HepG2 (cell line): ENCODE measurements around the gene AGAP1. TPM values are rescaled to one million over a fixed set of nuclear protein-coding genes. Genes with fewer than 3 reads are reported as not detected.

Experiments used
- ATAC-seq: fragments of 200-7000 bp; cut with Tn5 transposase; 3 replicates; pipeline ENCODE4 v1.9.1; 2020; ENCODE audit warnings: mild to moderate bottlenecking, moderate library complexity
- BruUV-seq: library from RNA; stranded (reverse); fragments of 400-500 nt; replicated peaks from 2 replicates; lab custom pipeline; 2021; lab: Mats Ljungman, UMichigan
- CTCF ChIA-PET: fragments of 300-600 bp; formaldehyde crosslinking; extraction: SDS; loops from one replicate; lab custom pipeline; 2021; ENCODE audit warnings: low total read pairs, inconsistent platforms, low intra/inter-chr PET ratio; lab: Yijun Ruan, JAX
- POLR2A ChIA-PET: fragments of 350-600 bp; sonication (Branson Sonifier 250); formaldehyde crosslinking; loops from one replicate; lab custom pipeline; 2020; ENCODE audit warnings: antibody characterized with exemption, inconsistent platforms; lab: Yijun Ruan, JAX
- DNase-seq: peaks from one replicate; pipeline ENCODE4 v3.0.0-alpha.2; 2015; ENCODE audit warnings: low spot score
- FAIRE-seq: peaks from 3 replicates; lab custom pipeline; 2011; peaks lifted over from hg19 to GRCh38; lab: Jason Lieb, UNC
- H2AFZ ChIP-seq: one replicate; pipeline ENCODE4 v1.6.1; 2011; ENCODE audit warnings: low read length, inconsistent platforms
- H3K27ac ChIP-seq: fragments of 300-600 bp; 3 replicates; pipeline ENCODE4 v1.8.0; 2011; ENCODE audit warnings: mixed run types, mild to moderate bottlenecking, mixed read lengths, low read length, inconsistent platforms; ENCODE audit not compliant: insufficient read depth; ENCODE audit errors: extremely low read length
- H3K27me3 ChIP-seq, 2 experiments: fragments of 200-600 bp in 1 of 2; 2 replicates in 1 of 2; 3 replicates in 1 of 2; pipeline versions ENCODE4 v1.6.0 to v1.8.0; 2011; ENCODE audit warnings: low read length in 2 of 2, mild to moderate bottlenecking in 2 of 2, moderate library complexity in 2 of 2, inconsistent platforms in 1 of 2; ENCODE audit not compliant: insufficient read depth in 2 of 2, control insufficient read depth in 1 of 2
- H3K36me3 ChIP-seq, 2 experiments: fragments of 200-600 bp in 1 of 2; replicated peaks in 1 of 2; 2 replicates in 1 of 2; 3 replicates in 1 of 2; pipeline versions ENCODE4 v1.5.1 to v1.8.0; 2011; ENCODE audit warnings: low read length in 2 of 2, inconsistent platforms in 1 of 2; ENCODE audit not compliant: insufficient read depth in 2 of 2, control insufficient read depth in 1 of 2
- H3K4me1 ChIP-seq: 2 replicates; pipeline ENCODE4 v1.5.1; 2012; ENCODE audit warnings: low read length, inconsistent platforms; ENCODE audit not compliant: insufficient read depth
- H3K4me2 ChIP-seq: 2 replicates; pipeline ENCODE4 v1.6.0; 2011; ENCODE audit warnings: low read depth, low read length, inconsistent platforms
- H3K4me3 ChIP-seq, 3 experiments: fragments of 200-600 bp in 1 of 3; sonication (generic), shearing (Covaris generic) in 1 of 3; replicated peaks in 1 of 3; 2 replicates each; pipeline ENCODE4 v1.5.1; 2011 to 2016; ENCODE audit warnings: low read length in 3 of 3, inconsistent platforms in 2 of 3, low read depth in 2 of 3, mild to moderate bottlenecking in 2 of 3, control low read depth in 1 of 3, mixed read lengths in 1 of 3; ENCODE audit not compliant: insufficient read depth in 1 of 3
- H3K79me2 ChIP-seq: one replicate; pipeline ENCODE4 v1.6.1; 2011; ENCODE audit warnings: low read length, inconsistent platforms; ENCODE audit not compliant: insufficient read depth
- H3K9ac ChIP-seq: 2 replicates; pipeline ENCODE4 v1.6.0; 2011; ENCODE audit warnings: mild to moderate bottlenecking, low read depth, low read length, inconsistent platforms; ENCODE audit not compliant: insufficient read depth
- H3K9me3 ChIP-seq: 2 replicates; pipeline ENCODE4 v1.5.1; 2012; ENCODE audit warnings: mild to moderate bottlenecking, low read length
- H4K20me1 ChIP-seq: 2 replicates; pipeline ENCODE4 v1.6.0; 2011; ENCODE audit warnings: inconsistent platforms, mild to moderate bottlenecking, low read length, moderate library complexity; ENCODE audit not compliant: insufficient read depth
- HDAC6 ChIP-seq: fragments of 200-600 bp; sonication (generic); IDR thresholded peaks from 2 replicates; pipeline ENCODE4 v1.7.0; 2017; ENCODE audit warnings: mild to moderate bottlenecking, antibody characterized with exemption, low read length, low read depth
- PHF21A ChIP-seq: sonication (generic); formaldehyde crosslinking; IDR thresholded peaks from 2 replicates; pipeline ENCODE4 v1.5.0; 2020; ENCODE audit warnings: mild to moderate bottlenecking, missing genetic modification reagents
- RELA ChIP-seq: sonication (generic); formaldehyde crosslinking; IDR thresholded peaks from 2 replicates; pipeline ENCODE4 v1.4.0; 2020; ENCODE audit warnings: missing genetic modification reagents
- SALL2 ChIP-seq: sonication (generic); formaldehyde crosslinking; IDR thresholded peaks from 2 replicates; pipeline ENCODE4 v1.8.1; 2023; ENCODE audit warnings: mild to moderate bottlenecking, missing genetic modification reagents, inconsistent platforms
- ZC3H13 ChIP-seq: sonication (generic); formaldehyde crosslinking; IDR thresholded peaks from 2 replicates; pipeline ENCODE4 v1.8.1; 2023; ENCODE audit warnings: mild to moderate bottlenecking, missing genetic modification reagents, moderate library complexity
- ZNF234 ChIP-seq: sonication (generic); formaldehyde crosslinking; conservative IDR thresholded peaks from 2 replicates; pipeline ENCODE4 v1.5.1; 2020; ENCODE audit warnings: mild to moderate bottlenecking, missing genetic modification reagents
- ZNF549 ChIP-seq: sonication (generic); formaldehyde crosslinking; IDR thresholded peaks from 2 replicates; pipeline ENCODE4 v1.5.0; 2020; ENCODE audit warnings: missing genetic modification reagents
- ZNF562 ChIP-seq: sonication (generic); formaldehyde crosslinking; IDR thresholded peaks from 2 replicates; pipeline ENCODE4 v1.8.0; 2022; ENCODE audit warnings: missing genetic modification reagents, borderline replicate concordance
- WGBS: methylation state at CpG from one replicate; pipeline ENCODE4 v1.1.6; 2017; ENCODE audit warnings: low lambda C conversion rate; 5-methylcytosine and 5-hydroxymethylcytosine counted together
- in situ Hi-C: cut with HindIII; loops from 2 replicates; pipeline ENCODE4 v1.10.0; 2017; ENCODE audit warnings: low pct_unique_long_range_greater_than_20kb; ENCODE audit not compliant: extremely low pct_ligation_motif_present
- intact Hi-C: fragments of 100-400 bp; cut with micrococcal nuclease; formaldehyde crosslinking; loops from one replicate; pipeline ENCODE4 v1.10.0; 2022; ENCODE audit not compliant: unreplicated experiment
- polyA plus RNA-seq, 8 experiments: library from polyadenylated mRNA; depleted of rRNA in 3 of 8; stranded (reverse) in 7 of 8; unstranded in 1 of 8; fragments of >200 nt; fragmentation: Illumina TruSeq in 4 of 8; extraction: Trizol in 4 of 8; gene quantifications; 2 replicates each; pipeline versions ENCODE4 v1.2.1 to v1.2.3, GENCODE V29; 2011 to 2016; ENCODE audit warnings: low read depth in 4 of 8, missing spikeins in 1 of 8, mixed read lengths in 1 of 8; ENCODE audit not compliant: insufficient read depth in 1 of 8
- total RNA-seq, 5 experiments: library from RNA; depleted of rRNA; stranded (reverse); fragments of >200 nt; fragmentation: Illumina TruSeq; extraction: Trizol; gene quantifications; 2 replicates each; pipeline ENCODE4 v1.2.3, GENCODE V29; 2016; ENCODE audit warnings: low read depth in 1 of 5
- TF ChIP-seq, protein P1 (sequence below): sonication (generic); formaldehyde crosslinking; IDR thresholded peaks from 2 replicates; pipeline ENCODE4 v1.8.1; 2022; ENCODE audit warnings: mild to moderate bottlenecking, missing genetic modification reagents

AGAP1 gene
- total and polyA plus RNA-seq, 2 of the 13 experiments (the other 11 are each of a cell fraction or from before 2014, with no cell fraction given): 21.2 to 32.7 TPM

DNA sequence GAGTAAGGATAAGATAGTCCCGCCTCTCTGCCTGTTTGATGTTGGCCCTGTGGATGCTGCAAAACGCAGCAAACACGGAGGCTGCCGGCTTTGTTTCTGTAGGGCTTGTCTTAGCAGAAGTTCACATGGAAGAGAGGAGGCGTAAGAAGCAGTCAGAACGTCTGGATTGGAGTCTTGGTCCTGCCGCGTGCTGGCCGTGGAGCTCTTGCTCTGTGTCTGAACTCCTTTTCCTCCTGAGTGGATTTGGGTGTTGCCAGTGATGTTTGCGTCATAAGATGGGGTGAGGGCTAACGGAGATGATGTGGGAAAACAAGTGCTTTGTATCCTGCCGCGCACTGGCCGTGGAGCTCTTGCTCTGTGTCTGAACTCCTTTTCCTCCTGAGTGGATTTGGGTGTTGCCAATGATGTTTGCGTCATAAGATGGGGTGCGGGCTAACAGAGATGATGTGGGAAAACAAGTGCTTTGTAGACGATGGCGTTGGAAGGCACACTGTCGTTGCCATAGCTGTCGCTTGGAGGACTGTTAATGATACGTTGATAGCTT, 240.9 kb downstream of the AGAP1 start:
- no peak overlapping the region for H3K27ac ChIP-seq
- no peak for TF ChIP-seq ZNF562 (CRISPR knock-in tag)
- TF ChIP-seq SALL2 (CRISPR knock-in tag): no peak
- TF ChIP-seq HDAC6: no peak
- TF ChIP-seq, protein P1, sequence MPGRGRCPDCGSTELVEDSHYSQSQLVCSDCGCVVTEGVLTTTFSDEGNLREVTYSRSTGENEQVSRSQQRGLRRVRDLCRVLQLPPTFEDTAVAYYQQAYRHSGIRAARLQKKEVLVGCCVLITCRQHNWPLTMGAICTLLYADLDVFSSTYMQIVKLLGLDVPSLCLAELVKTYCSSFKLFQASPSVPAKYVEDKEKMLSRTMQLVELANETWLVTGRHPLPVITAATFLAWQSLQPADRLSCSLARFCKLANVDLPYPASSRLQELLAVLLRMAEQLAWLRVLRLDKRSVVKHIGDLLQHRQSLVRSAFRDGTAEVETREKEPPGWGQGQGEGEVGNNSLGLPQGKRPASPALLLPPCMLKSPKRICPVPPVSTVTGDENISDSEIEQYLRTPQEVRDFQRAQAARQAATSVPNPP (CRISPR knock-in tag): no peak
- TF ChIP-seq ZNF549 (CRISPR knock-in tag): no peak
- no peak for TF ChIP-seq PHF21A (CRISPR knock-in tag)
- TF ChIP-seq ZNF234 (CRISPR knock-in tag): no peak
- no peak for TF ChIP-seq RELA (CRISPR knock-in tag)
- TF ChIP-seq ZC3H13 (CRISPR knock-in tag): no peak
- intact Hi-C loops: no loop called here
- ChIA-PET POLR2A (no interaction called here), CTCF (no interaction called here)
- no peak overlapping the region for H3K4me3 ChIP-seq
- H2AFZ ChIP-seq: no peak overlapping the region
- WGBS: 97% methylated on average over 21 of the region's 21 CpGs
- no peaks in the 10 kb centered on the region for H3K9me3 ChIP-seq
- H3K4me1 ChIP-seq: no peaks in the 10 kb centered on the region
- no peak overlapping the region for H3K4me2 ChIP-seq
- H3K79me2 ChIP-seq: no peaks in the 10 kb centered on the region
- H3K27me3 ChIP-seq: no peaks in the 10 kb centered on the region
- no peak for ATAC-seq
- in situ Hi-C loops: no loop called here
- no peak for FAIRE-seq
- H3K9ac ChIP-seq: no peak overlapping the region
- peaks cover 6 to 22% of the 10 kb centered on the region in 2 experiments; a peak in 3 of 5 replicates for H3K36me3 ChIP-seq
- no peaks in the 10 kb centered on the region for H4K20me1 ChIP-seq
- DNase-seq: no peak
- BruUV-seq: no TSS peak
